ENCODE results near the gene PROK1. TPM values are rescaled to one million over a fixed set of nuclear protein-coding genes. Genes with fewer than 3 reads are reported as not detected.

PROK1 gene
- total and polyA plus RNA-seq, 2 of the 4 experiments (the other 2 are of a cell fraction) = not detected

DNA sequence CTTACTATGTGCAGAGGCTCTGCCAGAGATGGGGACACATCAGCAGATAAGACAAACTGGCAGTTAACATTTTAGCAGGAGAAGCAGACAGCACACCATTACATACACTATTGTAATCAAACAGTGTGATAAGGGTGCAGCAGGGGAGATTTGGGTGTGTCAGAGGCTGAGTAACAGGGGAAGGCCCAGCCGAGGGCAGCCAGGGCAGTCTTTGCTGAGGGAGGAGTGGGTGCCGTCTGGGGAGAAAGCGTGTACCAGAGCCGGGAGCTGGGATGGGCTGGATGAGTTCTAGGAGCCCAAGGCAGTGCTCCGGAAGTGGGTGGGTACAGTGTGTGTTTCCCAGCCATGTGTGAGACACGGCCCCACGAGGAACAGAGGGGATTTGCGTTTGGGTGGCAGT, 36.8 kb downstream of the PROK1 start:
- dilution Hi-C loops (cut with HindIII; ENCODE audit: low sequenced_read_pairs, unreplicated experiment) (no loop called here), intact Hi-C loops (cut with micrococcal nuclease) (no loop called here), in situ Hi-C loops (cut with MboI; ENCODE audit: low sequenced_read_pairs) (no loop called here)
- Histone ChIP-seq H3K18ac (ENCODE audit: low read depth, low read length) (no peak overlapping the region), H3K23ac (ENCODE audit: low read depth, low read length) (no peak overlapping the region), H3K56ac (ENCODE audit: extremely low read depth, insufficient read depth, low read length) (no peak overlapping the region), H4K20me1 (ENCODE audit: insufficient read depth, low read length) (no peaks in the 10 kb centered on the region), H3K36me3 (ENCODE audit: control insufficient read depth, insufficient read depth, low read length) (no peaks in the 10 kb centered on the region), H3K14ac (replicated peaks; ENCODE audit: low read depth, low read length) (no peak overlapping the region), H4K91ac (ENCODE audit: insufficient read depth, low read depth, low read length) (no peak overlapping the region), H3K79me1 (ENCODE audit: low read depth in 1 of 2, low read length in 2 of 2) (no peaks in the 10 kb centered on the region), H3K4ac (ENCODE audit: low read depth, low read length) (no peak overlapping the region), H3K4me2 (ENCODE audit: low read depth, low read length) (no peak overlapping the region), H2AFZ (replicated peaks; ENCODE audit: low read length, poor library complexity) (peak overlapping the region; percentile 58), H2BK15ac (ENCODE audit: low read depth, low read length) (no peak overlapping the region), H2BK5ac (ENCODE audit: low read depth, low read length, poor library complexity, severe bottlenecking) (no peak overlapping the region), H4K8ac (ENCODE audit: low read depth in 2 of 2, low read length in 2 of 2) (no peak overlapping the region), H2BK20ac (ENCODE audit: low read depth, low read length) (no peak overlapping the region), H3K9me3 (ENCODE audit: control insufficient read depth, insufficient read depth, low read length) (no peaks in the 10 kb centered on the region), H3K4me1 (ENCODE audit: control insufficient read depth, insufficient read depth, low read length) (no peaks in the 10 kb centered on the region), H3K27me3 (ENCODE audit: control insufficient read depth, insufficient read depth, low read length) (peaks cover 13% of the 10 kb centered on the region), H2AK9ac (replicated peaks; ENCODE audit: low read depth, low read length, poor library complexity) (no peak overlapping the region), H3K9me1 (ENCODE audit: insufficient read depth, low read length) (no peaks in the 10 kb centered on the region), H2AK5ac (ENCODE audit: low read depth, low read length) (no peak overlapping the region), H3K9ac (ENCODE audit: low read depth, low read length) (no peak overlapping the region), H4K5ac (ENCODE audit: low read depth, low read length) (no peak overlapping the region), H3K4me3 (ENCODE audit: insufficient read depth, low read depth, low read length) (no peak overlapping the region), H2BK120ac (ENCODE audit: low read depth, low read length) (no peak overlapping the region), H3K27ac (ENCODE audit: insufficient read depth, low read length) (no peak overlapping the region)
- CTCF ChIA-PET = interaction anchor here (3.3 kb wide), 1 partner anchor 8 kb away, joined by 10 read pairs; no protein-coding TSS in a partner anchor
- TF ChIP-seq FOS (IDR thresholded peaks at IDR 0.05; ENCODE audit: low read depth, low read length) = 0 out of 2 replicates have a peak, but pooled peaks have one; percentile 22
- TF ChIP-seq BHLHE40 (IDR thresholded peaks at IDR 0.05; ENCODE audit: low read depth, low read length) = 0 out of 2 replicates have a peak, but pooled peaks have one; percentile 21
- TF ChIP-seq, protein P1, sequence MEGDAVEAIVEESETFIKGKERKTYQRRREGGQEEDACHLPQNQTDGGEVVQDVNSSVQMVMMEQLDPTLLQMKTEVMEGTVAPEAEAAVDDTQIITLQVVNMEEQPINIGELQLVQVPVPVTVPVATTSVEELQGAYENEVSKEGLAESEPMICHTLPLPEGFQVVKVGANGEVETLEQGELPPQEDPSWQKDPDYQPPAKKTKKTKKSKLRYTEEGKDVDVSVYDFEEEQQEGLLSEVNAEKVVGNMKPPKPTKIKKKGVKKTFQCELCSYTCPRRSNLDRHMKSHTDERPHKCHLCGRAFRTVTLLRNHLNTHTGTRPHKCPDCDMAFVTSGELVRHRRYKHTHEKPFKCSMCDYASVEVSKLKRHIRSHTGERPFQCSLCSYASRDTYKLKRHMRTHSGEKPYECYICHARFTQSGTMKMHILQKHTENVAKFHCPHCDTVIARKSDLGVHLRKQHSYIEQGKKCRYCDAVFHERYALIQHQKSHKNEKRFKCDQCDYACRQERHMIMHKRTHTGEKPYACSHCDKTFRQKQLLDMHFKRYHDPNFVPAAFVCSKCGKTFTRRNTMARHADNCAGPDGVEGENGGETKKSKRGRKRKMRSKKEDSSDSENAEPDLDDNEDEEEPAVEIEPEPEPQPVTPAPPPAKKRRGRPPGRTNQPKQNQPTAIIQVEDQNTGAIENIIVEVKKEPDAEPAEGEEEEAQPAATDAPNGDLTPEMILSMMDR (conservative IDR thresholded peaks at IDR 0.05; ENCODE audit: low read depth, low read length) = no peak
- POLR2A ChIA-PET (ENCODE audit: unreplicated experiment) = no interaction called here
- DNase-seq = peak; percentile 18
- peak; percentile 40 for ATAC-seq (ENCODE audit: low read depth)
- WGBS, 2 experiments (ENCODE audit: extremely low coverage in 2 of 2, insufficient read length in 1 of 2) = 26% methylated on average over 5 of the region's 8 CpGs; no CpG with 5 or more reads in 1 of the 2 experiments
- no TSS peak for BruUV-seq (replicated peaks)
